ENCODE measurements around the gene PPP1R15A.
"Not testable (repeated sequence)": the region's sequence is repeated elsewhere in the genome, so short reads cannot be mapped to it uniquely, and the experiment has no call there.

Gene PPP1R15A

GRCh38 chr19:48881741-48882657 lies 9.8 kb downstream of the PPP1R15A start:
- DNase-seq, result no peak

GRCh38 chr19:48883726-48884125 lies 11.5 kb downstream of the PPP1R15A start:
- no peak for DNase-seq

- no peak for DNase-seq
Measured at GRCh38 chr19:48887861-48888612, 15.8 kb downstream of the PPP1R15A start.

- not testable (repeated sequence) for DNase-seq
Measured at GRCh38 chr19:48889496-48889895, 17.3 kb downstream of the PPP1R15A start.

GRCh38 chr19:48890551-48890950 lies 18.3 kb downstream of the PPP1R15A start:
- DNase-seq, result no peak

DNA sequence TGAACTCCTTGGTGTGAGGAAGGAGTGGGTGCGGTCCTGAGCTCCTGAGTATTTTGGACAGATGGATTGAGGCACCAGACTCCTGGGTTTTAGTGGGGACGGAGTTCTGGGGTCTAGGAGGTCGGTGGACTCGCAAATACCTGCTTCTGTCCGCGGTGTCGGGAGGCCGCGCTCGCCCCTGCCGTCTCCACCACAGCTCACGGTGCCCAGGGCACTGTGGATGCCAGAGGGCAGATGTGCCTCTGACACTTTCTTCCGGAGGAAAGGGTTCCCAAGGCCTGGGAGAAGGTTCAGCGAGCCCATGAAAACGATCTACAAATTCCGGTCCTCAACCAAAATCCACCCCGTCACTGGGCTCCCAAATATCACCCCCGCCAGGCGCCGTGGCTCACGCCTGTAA lies 23.0 kb downstream of the PPP1R15A start:
- DNase-seq, result no peak

GRCh38 chr19:48896191-48896720 lies 24.0 kb downstream of the PPP1R15A start:
- no peak for DNase-seq

DNA sequence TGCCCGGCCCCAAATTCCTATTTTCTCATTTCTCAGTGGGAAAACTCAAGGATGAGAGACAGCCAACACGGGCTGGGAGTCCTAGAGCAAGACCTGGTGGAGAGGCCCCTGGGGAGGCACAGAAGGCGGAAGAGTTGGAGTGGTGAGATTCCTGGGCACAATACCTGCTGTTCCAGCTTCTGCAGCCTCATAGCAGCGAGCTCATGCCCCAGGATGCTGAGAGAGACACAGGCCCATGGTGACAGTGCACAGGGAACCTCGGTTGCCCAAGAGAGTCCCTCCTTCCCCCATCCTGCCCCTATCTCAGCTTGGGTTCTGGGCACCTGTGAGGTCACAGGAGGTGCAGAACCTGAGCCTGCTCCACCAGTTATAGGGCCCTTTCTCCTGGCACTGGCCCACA lies 25.0 kb downstream of the PPP1R15A start:
- no peak for DNase-seq

- not testable (repeated sequence) for DNase-seq
Measured at GRCh38 chr19:48899386-48899749, 27.1 kb downstream of the PPP1R15A start.

GRCh38 chr19:48899781-48900476 lies 27.7 kb downstream of the PPP1R15A start, which contains the start of gene NUCB1:
NUCB1 (plus strand) TSS chr19:48900312; CDS start chr19:48900797, 485 bp downstream.
- peak; percentile 97 for DNase-seq

- no peak for DNase-seq
Measured at GRCh38 chr19:48900477-48901406, 28.5 kb downstream of the PPP1R15A start.

DNA sequence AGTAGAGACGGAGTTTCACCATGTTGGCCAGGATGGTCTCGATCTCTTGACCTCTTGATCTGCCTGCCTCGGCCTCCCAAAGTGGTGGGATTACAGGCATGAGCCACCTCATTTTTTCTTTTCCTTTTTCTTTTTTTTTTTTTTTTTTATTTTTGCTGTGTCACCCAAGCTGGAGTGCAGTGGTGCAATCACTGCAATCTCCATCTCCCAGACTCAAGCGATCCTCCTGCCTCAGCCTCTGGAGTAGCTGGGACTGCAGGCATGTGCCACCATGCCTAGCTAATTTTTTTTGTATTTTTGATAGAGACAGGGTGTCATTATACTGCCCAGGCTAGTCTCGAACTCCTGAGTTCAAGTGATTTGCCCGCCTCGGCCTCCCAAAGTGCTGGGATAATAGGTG lies 30.1 kb downstream of the PPP1R15A start:
- DNase-seq, result not testable (repeated sequence)

- not testable (repeated sequence) for DNase-seq
Measured at GRCh38 chr19:48903788-48904187, 31.6 kb downstream of the PPP1R15A start.

GRCh38 chr19:48905664-48906063 lies 33.4 kb downstream of the PPP1R15A start:
- no peak for DNase-seq

- no peak for DNase-seq
Measured at GRCh38 chr19:48906324-48906723, 34.1 kb downstream of the PPP1R15A start.

DNA sequence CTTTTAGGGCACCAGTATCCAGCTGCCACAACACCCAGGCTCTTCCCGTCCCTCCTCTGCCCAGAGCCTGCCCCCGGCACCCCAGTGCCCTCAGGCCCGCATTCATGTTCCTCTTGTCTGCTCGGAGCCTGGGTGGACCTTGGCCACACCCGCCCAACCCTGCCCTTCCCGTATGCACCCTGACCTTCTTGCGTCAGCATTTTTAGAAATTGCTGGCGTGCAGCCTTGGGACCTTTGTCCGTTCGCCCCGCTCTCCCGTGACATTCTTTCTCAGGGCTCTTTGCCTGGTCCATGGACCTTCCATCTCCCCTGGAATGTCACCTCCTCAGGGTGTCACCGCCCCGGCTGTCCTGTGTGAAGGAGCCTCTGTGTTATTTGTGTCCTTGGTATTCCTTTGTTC lies 35.5 kb downstream of the PPP1R15A start:
- DNase-seq, result no peak

DNA sequence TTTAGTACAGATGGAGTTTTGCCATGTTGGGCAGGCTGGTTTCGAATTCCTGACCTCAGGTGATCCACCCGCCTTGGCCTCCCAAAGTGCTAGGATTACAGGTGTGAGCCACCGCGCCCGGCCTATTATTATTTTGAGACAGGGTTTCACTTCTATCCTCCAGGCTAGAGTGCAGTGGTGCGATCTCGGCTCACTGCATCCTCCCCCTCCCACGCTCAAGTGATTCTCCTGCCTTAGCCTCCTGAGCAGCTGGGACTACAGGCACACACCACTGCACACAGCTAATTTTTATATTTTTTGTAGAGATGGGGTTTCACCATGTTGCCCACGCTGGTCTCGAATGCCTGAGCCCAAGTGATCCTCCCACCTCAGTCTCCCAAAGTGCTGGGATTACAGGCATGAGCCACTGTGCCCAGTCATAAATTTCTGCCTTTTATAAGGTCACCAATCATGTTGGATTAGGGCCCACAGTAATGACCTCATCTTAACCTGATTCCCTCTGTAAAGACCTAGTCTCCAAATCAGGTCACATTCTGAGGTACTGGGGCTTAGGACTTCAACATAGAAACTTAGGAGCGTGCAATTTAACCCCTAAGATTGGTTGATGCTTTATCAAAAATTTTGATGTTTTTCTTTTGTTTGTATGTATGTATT lies 37.3 kb downstream of the PPP1R15A start:
- not testable (repeated sequence) for DNase-seq

GRCh38 chr19:48910803-48911202 lies 38.6 kb downstream of the PPP1R15A start:
- DNase-seq, result no peak

GRCh38 chr19:48913114-48913889 lies 41.1 kb downstream of the PPP1R15A start:
- DNase-seq, result no peak

- no peak for DNase-seq
Measured at GRCh38 chr19:48914181-48914580, 42.0 kb downstream of the PPP1R15A start.

Measured in T-helper 9 cell (primary cell).